ENCODE data around the gene ACSL4.
"Not testable (repeated sequence)": the region's sequence is repeated elsewhere in the genome, so short reads cannot be mapped to it uniquely, and the experiment has no call there.

DNA sequence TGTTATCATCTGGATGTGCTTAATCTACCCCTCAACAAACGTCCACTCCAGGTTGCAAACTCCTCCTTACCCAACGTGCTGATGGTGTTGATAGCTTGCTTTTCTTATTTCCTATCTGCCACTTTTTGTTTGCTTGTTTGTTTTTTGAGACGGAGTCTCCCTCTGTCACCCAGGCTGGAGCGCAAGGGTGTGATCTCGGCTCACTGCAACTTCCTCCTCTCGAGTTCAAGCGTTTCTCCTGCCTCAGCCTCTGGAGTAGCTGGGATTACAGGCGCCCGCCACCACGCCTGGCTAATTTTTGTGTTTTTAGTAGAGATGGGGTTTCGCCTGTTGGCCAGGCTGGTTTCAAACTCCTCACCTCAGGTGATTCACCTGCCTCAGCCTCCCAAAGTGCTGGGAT lies 7.8 kb upstream of the ACSL4 start:
- TF ChIP-seq, protein P1, sequence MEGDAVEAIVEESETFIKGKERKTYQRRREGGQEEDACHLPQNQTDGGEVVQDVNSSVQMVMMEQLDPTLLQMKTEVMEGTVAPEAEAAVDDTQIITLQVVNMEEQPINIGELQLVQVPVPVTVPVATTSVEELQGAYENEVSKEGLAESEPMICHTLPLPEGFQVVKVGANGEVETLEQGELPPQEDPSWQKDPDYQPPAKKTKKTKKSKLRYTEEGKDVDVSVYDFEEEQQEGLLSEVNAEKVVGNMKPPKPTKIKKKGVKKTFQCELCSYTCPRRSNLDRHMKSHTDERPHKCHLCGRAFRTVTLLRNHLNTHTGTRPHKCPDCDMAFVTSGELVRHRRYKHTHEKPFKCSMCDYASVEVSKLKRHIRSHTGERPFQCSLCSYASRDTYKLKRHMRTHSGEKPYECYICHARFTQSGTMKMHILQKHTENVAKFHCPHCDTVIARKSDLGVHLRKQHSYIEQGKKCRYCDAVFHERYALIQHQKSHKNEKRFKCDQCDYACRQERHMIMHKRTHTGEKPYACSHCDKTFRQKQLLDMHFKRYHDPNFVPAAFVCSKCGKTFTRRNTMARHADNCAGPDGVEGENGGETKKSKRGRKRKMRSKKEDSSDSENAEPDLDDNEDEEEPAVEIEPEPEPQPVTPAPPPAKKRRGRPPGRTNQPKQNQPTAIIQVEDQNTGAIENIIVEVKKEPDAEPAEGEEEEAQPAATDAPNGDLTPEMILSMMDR (IDR thresholded peaks at IDR 0.05; ENCODE audit: low read depth, low read length): not testable (repeated sequence)
- not testable (repeated sequence) for TF ChIP-seq POLR2A (IDR thresholded peaks at IDR 0.05; ENCODE audit: extremely low read depth, insufficient read length); MYC (IDR thresholded peaks at IDR 0.05; ENCODE audit: low read depth, low read length)
- TF ChIP-seq, protein P2, sequence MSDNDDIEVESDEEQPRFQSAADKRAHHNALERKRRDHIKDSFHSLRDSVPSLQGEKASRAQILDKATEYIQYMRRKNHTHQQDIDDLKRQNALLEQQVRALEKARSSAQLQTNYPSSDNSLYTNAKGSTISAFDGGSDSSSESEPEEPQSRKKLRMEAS (IDR thresholded peaks at IDR 0.05; ENCODE audit: low read depth, low read length): not testable (repeated sequence)

Measured in NB4 (cell line).